ENCODE measurements around the gene BTBD10.

GRCh38 chr11:13405220-13405619 lies 57.8 kb downstream of the BTBD10 start:
- TF ChIP-seq CTCF (IDR thresholded peaks at IDR 0.05) (no peak), POLR2A (IDR thresholded peaks at IDR 0.05) (no peak)
